Activated T-cell treated with anti-CD3 and anti-CD28 coated beads, Interleukin-2, amount 50 U/mL, for 4 hours (primary cell): Measurements from ENCODE around the gene POLG. TPM values are rescaled to one million over a fixed set of nuclear protein-coding genes. Genes with fewer than 3 reads are reported as not detected.

Experiments used
- ATAC-seq, 2 donors: fragments of 200-7000 bp; cut with Tn5 transposase; one replicate each; pipeline ENCODE4 v1.10.0; 2021
- DNase-seq: peaks from one replicate; pipeline ENCODE4 v3.0.0-alpha.2; 2020
- H3K27me3 Mint-ChIP-seq: one replicate; pipeline ENCODE4 v1.8.0; 2021; ENCODE audit warnings: low read depth, mixed read lengths
- H3K36me3 Mint-ChIP-seq: one replicate; pipeline ENCODE4 v1.8.0; 2022; ENCODE audit warnings: mixed read lengths; ENCODE audit not compliant: insufficient read depth
- H3K4me1 Mint-ChIP-seq: one replicate; pipeline ENCODE4 v1.8.0; 2021; ENCODE audit warnings: low read depth, mixed read lengths
- H3K4me3 Mint-ChIP-seq: one replicate; pipeline ENCODE4 v1.8.0; 2021; ENCODE audit warnings: mild to moderate bottlenecking, moderate library complexity, mixed read lengths
- H3K9me3 Mint-ChIP-seq: one replicate; pipeline ENCODE4 v1.8.0; 2021; ENCODE audit warnings: mixed read lengths
- total RNA-seq, 3 donors: library from RNA; stranded (reverse); gene quantifications; one replicate each; pipeline ENCODE4 v1.2.1, GENCODE V29; 2021

POLG gene
- total RNA-seq, 3 donors from 2014 or later: 119 to 142 (median 119) TPM

- H3K36me3 Mint-ChIP-seq: peaks cover 55% of the 10 kb centered on the region
- no peak overlapping the region for H3K4me3 Mint-ChIP-seq
- peaks cover 45% of the 10 kb centered on the region for H3K4me1 Mint-ChIP-seq
- DNase-seq (no peak), ATAC-seq (no peak)
- no peaks in the 10 kb centered on the region for H3K27me3 Mint-ChIP-seq
- H3K9me3 Mint-ChIP-seq: no peaks in the 10 kb centered on the region
Observed at GRCh38 chr15:89328398-89329254, 6.0 kb downstream of the POLG start.

GRCh38 chr15:89327113-89327512 is 7.5 kb downstream of the POLG start:
- peaks cover 37% of the 10 kb centered on the region for H3K4me1 Mint-ChIP-seq
- H3K27me3 Mint-ChIP-seq: no peaks in the 10 kb centered on the region
- H3K9me3 Mint-ChIP-seq: no peaks in the 10 kb centered on the region
- DNase-seq (no peak), ATAC-seq (no peak)
- peaks cover 59% of the 10 kb centered on the region for H3K36me3 Mint-ChIP-seq
- H3K4me3 Mint-ChIP-seq: no peak overlapping the region

- no peak for ATAC-seq
- H3K36me3 Mint-ChIP-seq: peaks cover 58% of the 10 kb centered on the region
- no peak for DNase-seq
Observed at GRCh38 chr15:89326316-89326715, 8.3 kb downstream of the POLG start.

GRCh38 chr15:89325039-89325803 is 9.4 kb downstream of the POLG start:
- Mint-ChIP-seq H3K9me3 (no peaks in the 10 kb centered on the region), H3K36me3 (peaks cover 51% of the 10 kb centered on the region), H3K4me3 (no peak overlapping the region), H3K27me3 (no peaks in the 10 kb centered on the region), H3K4me1 (peaks cover 18% of the 10 kb centered on the region)
- DNase-seq (no peak), ATAC-seq (no peak)

More at GRCh38 chr15:89326316-89326715, 8.3 kb downstream of the POLG start:
- Mint-ChIP-seq H3K4me3 (no peak overlapping the region), H3K9me3 (no peaks in the 10 kb centered on the region), H3K4me1 (peaks cover 29% of the 10 kb centered on the region), H3K27me3 (no peaks in the 10 kb centered on the region)

GRCh38 chr15:89323825-89324224 is 10.8 kb downstream of the POLG start:
- Mint-ChIP-seq H3K4me3 (no peak overlapping the region), H3K9me3 (no peaks in the 10 kb centered on the region), H3K4me1 (peaks cover 5% of the 10 kb centered on the region), H3K36me3 (peaks cover 54% of the 10 kb centered on the region), H3K27me3 (no peaks in the 10 kb centered on the region)
- DNase-seq: no peak
- ATAC-seq: no peak

GRCh38 chr15:89322822-89323221 is 11.8 kb downstream of the POLG start:
- H3K9me3 Mint-ChIP-seq: no peaks in the 10 kb centered on the region
- no peak overlapping the region for H3K4me3 Mint-ChIP-seq
- H3K4me1 Mint-ChIP-seq: peaks cover 3% of the 10 kb centered on the region
- ATAC-seq (no peak), DNase-seq (no peak)
- H3K27me3 Mint-ChIP-seq: no peaks in the 10 kb centered on the region
- peaks cover 54% of the 10 kb centered on the region for H3K36me3 Mint-ChIP-seq

GRCh38 chr15:89321521-89322410 is 12.9 kb downstream of the POLG start:
- H3K36me3 Mint-ChIP-seq: peaks cover 54% of the 10 kb centered on the region
- H3K27me3 Mint-ChIP-seq: no peaks in the 10 kb centered on the region
- no peak overlapping the region for H3K4me3 Mint-ChIP-seq
- DNase-seq (no peak), ATAC-seq (peak; percentile 21 to 38)
- H3K9me3 Mint-ChIP-seq: no peaks in the 10 kb centered on the region
- peaks cover 11% of the 10 kb centered on the region for H3K4me1 Mint-ChIP-seq

GRCh38 chr15:89320200-89320599 is 14.4 kb downstream of the POLG start:
- Mint-ChIP-seq H3K4me3 (no peak overlapping the region), H3K4me1 (peaks cover 14% of the 10 kb centered on the region), H3K9me3 (no peaks in the 10 kb centered on the region), H3K27me3 (no peaks in the 10 kb centered on the region), H3K36me3 (peaks cover 61% of the 10 kb centered on the region)
- no peak for DNase-seq
- no peak for ATAC-seq

- Mint-ChIP-seq H3K4me3 (no peak overlapping the region), H3K27me3 (no peaks in the 10 kb centered on the region), H3K4me1 (peaks cover 14% of the 10 kb centered on the region), H3K36me3 (peaks cover 62% of the 10 kb centered on the region), H3K9me3 (no peaks in the 10 kb centered on the region)
- no peak for DNase-seq
- no peak for ATAC-seq
Observed at GRCh38 chr15:89319678-89320077, 14.9 kb downstream of the POLG start.

GRCh38 chr15:89317186-89317720 is 17.4 kb downstream of the POLG start:
- DNase-seq (no peak), ATAC-seq (no peak)
- no peaks in the 10 kb centered on the region for H3K9me3 Mint-ChIP-seq
- peaks cover 16% of the 10 kb centered on the region for H3K4me1 Mint-ChIP-seq
- no peak overlapping the region for H3K4me3 Mint-ChIP-seq
- no peaks in the 10 kb centered on the region for H3K27me3 Mint-ChIP-seq
- H3K36me3 Mint-ChIP-seq: peaks cover 59% of the 10 kb centered on the region

GRCh38 chr15:89316504-89316903 is 18.1 kb downstream of the POLG start:
- DNase-seq: no peak
- Mint-ChIP-seq H3K4me1 (peaks cover 16% of the 10 kb centered on the region), H3K9me3 (no peaks in the 10 kb centered on the region), H3K27me3 (no peaks in the 10 kb centered on the region), H3K36me3 (peaks cover 53% of the 10 kb centered on the region), H3K4me3 (no peak overlapping the region)
- ATAC-seq: no peak

GRCh38 chr15:89315375-89315929 is 19.2 kb downstream of the POLG start:
- Mint-ChIP-seq H3K36me3 (peaks cover 52% of the 10 kb centered on the region), H3K4me1 (peaks cover 16% of the 10 kb centered on the region), H3K27me3 (no peaks in the 10 kb centered on the region), H3K9me3 (no peaks in the 10 kb centered on the region), H3K4me3 (no peak overlapping the region)
- no peak for DNase-seq
- no peak for ATAC-seq

- H3K4me3 Mint-ChIP-seq: no peak overlapping the region
- H3K4me1 Mint-ChIP-seq: peaks cover 5% of the 10 kb centered on the region
- no peaks in the 10 kb centered on the region for H3K9me3 Mint-ChIP-seq
- peaks cover 14% of the 10 kb centered on the region for H3K36me3 Mint-ChIP-seq
- DNase-seq: no peak
- no peak for ATAC-seq
- no peaks in the 10 kb centered on the region for H3K27me3 Mint-ChIP-seq
Observed at GRCh38 chr15:89309993-89310392, 24.6 kb downstream of the POLG start.
